B cell (primary cell): ENCODE data around the gene OTOP2. TPM values are rescaled to one million over a fixed set of nuclear protein-coding genes. Genes with fewer than 3 reads are reported as not detected.

Experiments
- ATAC-seq: fragments of 200-7000 bp; cut with Tn5 transposase; one replicate; pipeline ENCODE4 v1.10.0; 2021; ENCODE audit warnings: low read depth, mild to moderate bottlenecking, moderate number of reproducible peaks, moderate library complexity
- CTCF ChIA-PET: fragments of 350-600 bp; sonication (Branson Sonifier 250); formaldehyde crosslinking; loops from one replicate; lab custom pipeline; 2021; ENCODE audit warnings: antibody characterized with exemption, inconsistent platforms; lab: Charles Lee
- POLR2A ChIA-PET: fragments of 350-600 bp; sonication (Branson Sonifier 250); formaldehyde crosslinking; loops from one replicate; lab custom pipeline; 2021; ENCODE audit warnings: antibody characterized with exemption; lab: Charles Lee
- DNase-seq: peaks from one replicate; pipeline ENCODE4 v3.0.0; 2013
- H2AFZ ChIP-seq: 2 replicates; pipeline ENCODE4 v1.6.1; 2012; ENCODE audit warnings: mild to moderate bottlenecking, low read depth, low read length; ENCODE audit not compliant: insufficient read depth, poor library complexity, severe bottlenecking
- H3K27ac ChIP-seq, 2 donors: 1 replicate in 1 of 2; 2 replicates in 1 of 2; pipeline ENCODE4 v1.5.1; 2012 to 2013; ENCODE audit warnings: low read length in 2 of 2, mild to moderate bottlenecking in 2 of 2, moderate library complexity in 1 of 2
- H3K27me3 ChIP-seq, 4 experiments: fragments of 200-600 bp in 1 of 4; sonication (generic) in 1 of 4; replicated peaks in 1 of 4; 1 replicate in 2 of 4; 2 replicates in 2 of 4; pipeline versions ENCODE4 v1.6.1 to v1.7.0; 2013 to 2016; ENCODE audit warnings: low read length in 3 of 4, mild to moderate bottlenecking in 2 of 4, mixed read lengths in 1 of 4, moderate library complexity in 1 of 4; ENCODE audit not compliant: insufficient read depth in 4 of 4, control insufficient read depth in 3 of 4; ENCODE audit errors: control extremely low read depth in 1 of 4
- H3K36me3 ChIP-seq, 2 experiments: replicated peaks in 1 of 2; 1 replicate in 1 of 2; 2 replicates in 1 of 2; pipeline versions ENCODE4 v1.6.1 to v1.7.1; 2013; ENCODE audit warnings: low read length in 1 of 2; ENCODE audit not compliant: insufficient read depth in 2 of 2, control insufficient read depth in 1 of 2; ENCODE audit errors: control extremely low read depth in 1 of 2, extremely low read depth in 1 of 2
- H3K4me1 ChIP-seq, 2 donors: fragments of 200-600 bp in 1 of 2; sonication (generic) in 1 of 2; 1 replicate in 1 of 2; 2 replicates in 1 of 2; pipeline versions ENCODE4 v1.5.1 to v1.6.1; 2013 to 2017; ENCODE audit warnings: low read length in 2 of 2; ENCODE audit not compliant: control insufficient read depth in 2 of 2, insufficient read depth in 2 of 2
- H3K4me2 ChIP-seq: replicated peaks from 2 replicates; pipeline ENCODE3; 2012; ENCODE audit warnings: mild to moderate bottlenecking, low read depth, low read length; ENCODE audit not compliant: poor library complexity, severe bottlenecking
- H3K4me3 ChIP-seq, 5 experiments: fragments of 200-600 bp in 1 of 5; sonication (generic) in 1 of 5; 1 replicate in 3 of 5; 2 replicates in 2 of 5; pipeline versions ENCODE4 v1.5.1 to v1.7.0; 2011 to 2016; ENCODE audit warnings: low read length in 4 of 5, mild to moderate bottlenecking in 4 of 5, low read depth in 2 of 5, control low read depth in 1 of 5, moderate library complexity in 1 of 5; ENCODE audit not compliant: insufficient read depth in 1 of 5; ENCODE audit errors: control extremely low read depth in 1 of 5, extremely low read depth in 1 of 5
- H3K79me2 ChIP-seq: fragments of 200-600 bp; sonication (generic); one replicate; pipeline ENCODE4 v1.6.0; 2016; ENCODE audit warnings: low read length; ENCODE audit not compliant: control insufficient read depth, insufficient read depth
- H3K9ac ChIP-seq: fragments of 200-600 bp; sonication (generic); 2 replicates; pipeline ENCODE4 v1.6.1; 2017; ENCODE audit warnings: mild to moderate bottlenecking, low read length, moderate library complexity
- H3K9me3 ChIP-seq, 3 donors: one replicate each; pipeline versions ENCODE4 v1.6.1 to v1.7.1; 2013; ENCODE audit warnings: low read length in 2 of 3; ENCODE audit not compliant: control insufficient read depth in 2 of 3, insufficient read depth in 1 of 3; ENCODE audit errors: control extremely low read depth in 1 of 3
- H4K20me1 ChIP-seq: 2 replicates; pipeline ENCODE4 v1.6.0; 2012; ENCODE audit warnings: mild to moderate bottlenecking, low read length; ENCODE audit not compliant: insufficient read depth, control insufficient read depth, poor library complexity, severe bottlenecking
- H3K27ac Mint-ChIP-seq: one replicate; pipeline ENCODE4 v1.8.0; 2021; ENCODE audit warnings: mixed read lengths
- H3K27me3 Mint-ChIP-seq: one replicate; pipeline ENCODE4 v1.8.0; 2021; ENCODE audit warnings: mixed read lengths
- H3K4me1 Mint-ChIP-seq: one replicate; pipeline ENCODE4 v1.8.0; 2021; ENCODE audit warnings: mixed read lengths
- H3K4me3 Mint-ChIP-seq: one replicate; pipeline ENCODE4 v1.8.0; 2021; ENCODE audit warnings: mixed read lengths
- H3K9me3 Mint-ChIP-seq: one replicate; pipeline ENCODE4 v1.8.0; 2022; ENCODE audit warnings: mixed read lengths; ENCODE audit not compliant: insufficient read depth
- EZH2 ChIP-seq: IDR thresholded peaks from 2 replicates; pipeline ENCODE4 v1.6.1; 2012; ENCODE audit warnings: borderline replicate concordance, low read depth, mild to moderate bottlenecking, moderate library complexity, low read length; ENCODE audit not compliant: insufficient read depth, poor library complexity, severe bottlenecking
- WGBS: methylation state at CpG from one replicate; pipeline ENCODE4 v1.1.5; 2013; ENCODE audit warnings: missing lambda C conversion rate; ENCODE audit not compliant: insufficient coverage; 5-methylcytosine and 5-hydroxymethylcytosine counted together
- intact Hi-C: fragments of 100-400 bp; cut with micrococcal nuclease; formaldehyde crosslinking; loops from one replicate; pipeline ENCODE4 v1.10.0; 2022
- polyA plus RNA-seq: library from polyadenylated mRNA; depleted of rRNA; stranded (reverse); fragments of >200 nt; gene quantifications from 2 replicates; pipeline ENCODE4 v1.2.3, GENCODE V29; 2012
- total RNA-seq, 2 donors: library from RNA; stranded (reverse); fragments of 120-200 nt in 1 of 2; gene quantifications; 1 replicate in 1 of 2; 2 replicates in 1 of 2; pipeline versions ENCODE4 v1.2.3 to v1.2.4, GENCODE V29; 2013 to 2022
- TF ChIP-seq, protein P1 (sequence below): fragments of 200-600 bp; IDR thresholded peaks from one replicate; pipeline ENCODE4 v1.8.0; 2022; ENCODE audit warnings: antibody characterized with exemption, mild to moderate bottlenecking

The OTOP2 gene
- total and polyA plus RNA-seq, 2 donors (not counting 1 experiment from before 2014, with no cell fraction given), result not detected

DNA sequence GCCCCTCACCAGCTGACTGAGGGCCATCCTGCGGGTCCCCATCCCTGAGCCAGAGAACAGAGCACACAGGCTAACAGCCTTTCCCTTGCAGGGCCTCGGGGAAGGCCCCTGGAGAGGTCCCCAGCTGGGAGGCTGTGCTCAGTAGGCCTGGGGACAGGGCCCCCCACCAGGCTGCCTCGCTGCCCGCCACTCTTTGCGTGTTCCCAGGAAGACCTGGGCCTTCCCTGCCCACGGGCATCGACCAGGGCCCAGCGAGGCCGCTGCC, 47.7 kb downstream of the OTOP2 start:
- H4K20me1 ChIP-seq, result no peaks in the 10 kb centered on the region
- TF ChIP-seq, protein P1, sequence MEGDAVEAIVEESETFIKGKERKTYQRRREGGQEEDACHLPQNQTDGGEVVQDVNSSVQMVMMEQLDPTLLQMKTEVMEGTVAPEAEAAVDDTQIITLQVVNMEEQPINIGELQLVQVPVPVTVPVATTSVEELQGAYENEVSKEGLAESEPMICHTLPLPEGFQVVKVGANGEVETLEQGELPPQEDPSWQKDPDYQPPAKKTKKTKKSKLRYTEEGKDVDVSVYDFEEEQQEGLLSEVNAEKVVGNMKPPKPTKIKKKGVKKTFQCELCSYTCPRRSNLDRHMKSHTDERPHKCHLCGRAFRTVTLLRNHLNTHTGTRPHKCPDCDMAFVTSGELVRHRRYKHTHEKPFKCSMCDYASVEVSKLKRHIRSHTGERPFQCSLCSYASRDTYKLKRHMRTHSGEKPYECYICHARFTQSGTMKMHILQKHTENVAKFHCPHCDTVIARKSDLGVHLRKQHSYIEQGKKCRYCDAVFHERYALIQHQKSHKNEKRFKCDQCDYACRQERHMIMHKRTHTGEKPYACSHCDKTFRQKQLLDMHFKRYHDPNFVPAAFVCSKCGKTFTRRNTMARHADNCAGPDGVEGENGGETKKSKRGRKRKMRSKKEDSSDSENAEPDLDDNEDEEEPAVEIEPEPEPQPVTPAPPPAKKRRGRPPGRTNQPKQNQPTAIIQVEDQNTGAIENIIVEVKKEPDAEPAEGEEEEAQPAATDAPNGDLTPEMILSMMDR, result no peak
- no peak for TF ChIP-seq EZH2
- peaks cover 0 to 6% (median 0%) of the 10 kb centered on the region in 3 donors for H3K9me3 ChIP-seq
- POLR2A ChIA-PET, result interaction anchor here (0.6 to 0.9 kb wide), 3 partner anchors 40 to 923 kb away, joined by 3 to 4 read pairs (median 3); no protein-coding TSS in a partner anchor
- DNase-seq (no peak), ATAC-seq (no peak)
- H3K9ac ChIP-seq, result no peak overlapping the region
- WGBS, result 41% methylated on average over 9 of the region's 9 CpGs
- H3K4me2 ChIP-seq, result peak overlapping the region; percentile 92
- intact Hi-C loops, result loop anchor here (1.0 kb wide), 2 partner anchors 16 to 41 kb away; partner anchors contain the start of genes CDR2L and MRPL58
- no peaks in the 10 kb centered on the region for H3K79me2 ChIP-seq
- no peaks in the 10 kb centered on the region for H3K36me3 ChIP-seq
- H3K27me3 ChIP-seq, result peaks cover 0 to 48% (median 12%) of the 10 kb centered on the region in 4 experiments
- peaks cover 24% of the 10 kb centered on the region for H3K27me3 Mint-ChIP-seq
- H2AFZ ChIP-seq, result peak overlapping the region; percentile 84
- peaks cover 13 to 16% of the 10 kb centered on the region in 2 donors for H3K4me1 ChIP-seq
- H3K4me3 Mint-ChIP-seq, result peak overlapping the region; percentile 71
- no peaks in the 10 kb centered on the region for H3K9me3 Mint-ChIP-seq
- H3K27ac ChIP-seq, result no peak overlapping the region
- H3K27ac Mint-ChIP-seq, result no peak overlapping the region
- H3K4me3 ChIP-seq, result peak overlapping the region in 1 of 5 experiments; percentile 66
- H3K4me1 Mint-ChIP-seq, result peaks cover 9% of the 10 kb centered on the region
- CTCF ChIA-PET, result interaction anchor here (1.0 to 7.7 kb wide), 6 partner anchors 10 to 229 kb away, joined by 3 to 67 read pairs (median 11); partner anchors contain the start of gene MRPL58
